Omental fat pad (tissue), 4 donors: ENCODE measurements around the gene CLCA4. TPM values are rescaled to one million over a fixed set of nuclear protein-coding genes. Genes with fewer than 3 reads are reported as not detected.

ENCODE experiments used
- ATAC-seq: fragments of 150-250 bp; one replicate; pipeline ENCODE4 v1.9.1; 2016; ENCODE audit warnings: mild to moderate bottlenecking, moderate library complexity; ENCODE audit not compliant: low FRiP score
- DNase-seq: peaks from one replicate; pipeline ENCODE4 v3.0.0-alpha.2; 2019; ENCODE audit warnings: low spot score
- total RNA-seq, 4 donors: library from RNA; depleted of rRNA; stranded (reverse); fragments of >200 nt; gene quantifications; one replicate each; pipeline ENCODE4 v1.1.0, GENCODE V29; 2016
- TF ChIP-seq, protein P1 (sequence below), 3 donors: fragments of 450-650 bp; IDR thresholded peaks; one replicate each; pipeline ENCODE4 v1.5.1; 2016 to 2017; ENCODE audit warnings: antibody characterized with exemption in 3 of 3, mild to moderate bottlenecking in 3 of 3, moderate library complexity in 2 of 3

The CLCA4 gene
- total RNA-seq, 4 donors from 2014 or later = not detected

DNA sequence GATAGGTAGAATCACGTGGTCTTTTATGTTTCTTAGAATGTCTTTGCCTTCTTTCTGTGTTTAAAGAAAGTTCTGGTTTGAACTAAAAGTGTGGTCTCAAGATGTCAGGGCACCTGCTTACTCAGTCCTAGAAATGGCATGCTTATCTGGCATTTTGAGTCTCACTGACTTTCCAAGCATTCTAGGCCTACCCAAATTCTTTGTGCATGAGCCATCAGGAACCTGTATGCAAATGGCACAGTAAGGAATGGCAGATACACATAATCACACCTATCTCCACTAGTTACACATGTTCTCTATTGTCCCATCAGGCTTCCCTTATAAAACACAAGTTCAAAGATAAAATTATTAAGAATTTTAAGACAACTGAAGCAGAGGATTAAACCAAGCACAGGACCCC, 29.5 kb upstream of the CLCA4 start:
- TF ChIP-seq, protein P1, sequence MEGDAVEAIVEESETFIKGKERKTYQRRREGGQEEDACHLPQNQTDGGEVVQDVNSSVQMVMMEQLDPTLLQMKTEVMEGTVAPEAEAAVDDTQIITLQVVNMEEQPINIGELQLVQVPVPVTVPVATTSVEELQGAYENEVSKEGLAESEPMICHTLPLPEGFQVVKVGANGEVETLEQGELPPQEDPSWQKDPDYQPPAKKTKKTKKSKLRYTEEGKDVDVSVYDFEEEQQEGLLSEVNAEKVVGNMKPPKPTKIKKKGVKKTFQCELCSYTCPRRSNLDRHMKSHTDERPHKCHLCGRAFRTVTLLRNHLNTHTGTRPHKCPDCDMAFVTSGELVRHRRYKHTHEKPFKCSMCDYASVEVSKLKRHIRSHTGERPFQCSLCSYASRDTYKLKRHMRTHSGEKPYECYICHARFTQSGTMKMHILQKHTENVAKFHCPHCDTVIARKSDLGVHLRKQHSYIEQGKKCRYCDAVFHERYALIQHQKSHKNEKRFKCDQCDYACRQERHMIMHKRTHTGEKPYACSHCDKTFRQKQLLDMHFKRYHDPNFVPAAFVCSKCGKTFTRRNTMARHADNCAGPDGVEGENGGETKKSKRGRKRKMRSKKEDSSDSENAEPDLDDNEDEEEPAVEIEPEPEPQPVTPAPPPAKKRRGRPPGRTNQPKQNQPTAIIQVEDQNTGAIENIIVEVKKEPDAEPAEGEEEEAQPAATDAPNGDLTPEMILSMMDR (IDR thresholded peaks at IDR 0.05) = no peak
- ATAC-seq = no peak
- DNase-seq = no peak

- DNase-seq = no peak
- TF ChIP-seq, protein P1 (IDR thresholded peaks at IDR 0.05) = no peak
- ATAC-seq = no peak
Observed at GRCh38 chr1:86520789-86521521, 25.9 kb upstream of the CLCA4 start.

DNA sequence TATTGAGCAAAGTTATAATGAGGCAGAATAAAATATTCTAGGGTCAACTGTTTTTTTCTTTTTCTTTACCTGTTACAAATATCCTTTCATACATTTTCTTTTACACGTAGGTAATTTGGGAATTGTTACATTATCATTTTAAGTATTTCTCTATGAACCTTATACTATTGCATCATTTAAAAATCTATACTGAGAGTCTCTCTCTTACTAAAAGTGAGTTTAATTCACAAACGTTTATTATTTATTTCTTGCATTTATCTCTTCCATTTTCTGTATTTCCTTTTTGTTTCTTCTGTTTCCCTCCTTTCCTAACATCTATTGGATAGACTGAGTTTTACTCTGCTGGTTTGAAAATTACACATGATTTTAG, 25.4 kb upstream of the CLCA4 start:
- TF ChIP-seq, protein P1 (IDR thresholded peaks at IDR 0.05) = no peak
- DNase-seq (no peak), ATAC-seq (no peak)

- no peak for DNase-seq
- TF ChIP-seq, protein P1 (IDR thresholded peaks at IDR 0.05) = no peak
- ATAC-seq = no peak
Observed at GRCh38 chr1:86522240-86522639, 24.6 kb upstream of the CLCA4 start.

- no peak for ATAC-seq
Observed at GRCh38 chr1:86523670-86524354, 23.1 kb upstream of the CLCA4 start.

GRCh38 chr1:86527306-86527705, 19.6 kb upstream of the CLCA4 start:
- no peak for DNase-seq
- no peak for ATAC-seq
- TF ChIP-seq, protein P1 (IDR thresholded peaks at IDR 0.05) = no peak

More at GRCh38 chr1:86523670-86524354, 23.1 kb upstream of the CLCA4 start:
- TF ChIP-seq, protein P1 (IDR thresholded peaks at IDR 0.05) = no peak
- no peak for DNase-seq
